Omental fat pad (tissue), 4 donors: ENCODE data around the gene SULT1C4. TPM values are rescaled to one million over a fixed set of nuclear protein-coding genes. Genes with fewer than 3 reads are reported as not detected.

Experiments used
- ATAC-seq: fragments of 150-250 bp; one replicate; pipeline ENCODE4 v1.9.1; 2016; ENCODE audit warnings: mild to moderate bottlenecking, moderate library complexity; ENCODE audit not compliant: low FRiP score
- DNase-seq: peaks from one replicate; pipeline ENCODE4 v3.0.0-alpha.2; 2019; ENCODE audit warnings: low spot score
- CTCF ChIP-seq, 3 donors: fragments of 450-650 bp; IDR thresholded peaks; one replicate each; pipeline ENCODE4 v1.5.1; 2016 to 2017; ENCODE audit warnings: antibody characterized with exemption in 3 of 3, mild to moderate bottlenecking in 3 of 3, moderate library complexity in 2 of 3
- total RNA-seq, 4 donors: library from RNA; depleted of rRNA; stranded (reverse); fragments of >200 nt; gene quantifications; one replicate each; pipeline ENCODE4 v1.1.0, GENCODE V29; 2016

SULT1C4 gene
- total RNA-seq, 4 donors from 2014 or later = 3.5 to 16.2 (median 4.2) TPM

- DNase-seq (no peak), ATAC-seq (no peak)
- no peak for TF ChIP-seq CTCF (IDR thresholded peaks at IDR 0.05)
Observed at GRCh38 chr2:108412995-108413710, 35.4 kb downstream of the SULT1C4 start.

GRCh38 chr2:108413711-108414095, 35.9 kb downstream of the SULT1C4 start:
- TF ChIP-seq CTCF (IDR thresholded peaks at IDR 0.05) = no peak
- no peak for ATAC-seq
- DNase-seq = no peak

GRCh38 chr2:108414256-108414876, 36.6 kb downstream of the SULT1C4 start:
- no peak for TF ChIP-seq CTCF (IDR thresholded peaks at IDR 0.05)
- no peak for DNase-seq
- no peak for ATAC-seq

GRCh38 chr2:108414945-108415344, 37.2 kb downstream of the SULT1C4 start:
- TF ChIP-seq CTCF (IDR thresholded peaks at IDR 0.05) = no peak
- ATAC-seq = no peak
- DNase-seq = no peak

- TF ChIP-seq CTCF (IDR thresholded peaks at IDR 0.05) = no peak
- no peak for ATAC-seq
- DNase-seq = no peak
Observed at GRCh38 chr2:108417254-108417653, 39.5 kb downstream of the SULT1C4 start.

- DNase-seq (no peak), ATAC-seq (no peak)
- no peak for TF ChIP-seq CTCF (IDR thresholded peaks at IDR 0.05)
Observed at GRCh38 chr2:108418416-108418815, 40.7 kb downstream of the SULT1C4 start.

GRCh38 chr2:108423067-108423466, 45.3 kb downstream of the SULT1C4 start:
- DNase-seq = no peak
- no peak for TF ChIP-seq CTCF (IDR thresholded peaks at IDR 0.05)
- ATAC-seq = no peak
